ENCODE results near the gene SPO11. TPM values are rescaled to one million over a fixed set of nuclear protein-coding genes. Genes with fewer than 3 reads are reported as not detected.

Gene SPO11
- total RNA-seq, 1 experiment from 2014 or later = not detected

DNA sequence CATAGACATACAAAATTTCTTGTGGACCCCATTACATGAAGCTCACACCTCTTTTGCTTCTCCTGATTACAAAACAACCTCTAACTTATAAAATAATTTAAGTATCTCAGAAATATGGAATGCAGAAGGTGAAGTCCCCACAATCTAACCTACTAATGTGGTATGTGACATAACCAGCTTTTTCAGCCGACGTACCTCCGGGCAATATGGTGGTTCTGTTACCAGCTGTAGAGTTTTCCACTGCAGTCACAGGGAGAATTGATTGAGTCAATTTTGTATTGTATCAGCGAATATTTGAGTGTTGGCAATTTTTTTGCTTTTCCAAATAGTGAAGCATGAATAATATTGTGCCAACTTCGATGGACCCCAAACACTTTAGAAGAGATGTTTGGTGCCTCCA is 15.7 kb upstream of the SPO11 start:
- ChIA-PET CTCF (no interaction called here), RAD21 (ENCODE audit: low non-redundant PET in 1 of 2, low total read pairs in 2 of 2, uncharacterized antibody in 2 of 2, unreplicated experiment in 2 of 2) (no interaction called here), POLR2A (no interaction called here)
- Histone ChIP-seq H3K4me3 (replicated peaks in 1 of 2; ENCODE audit: low read depth in 1 of 2, low read length in 2 of 2) (no peak overlapping the region), H3K27ac (ENCODE audit: low read depth, low read length) (no peak overlapping the region), H2AFZ (ENCODE audit: low read depth, low read length, poor library complexity, severe bottlenecking) (no peak overlapping the region), H3K79me2 (ENCODE audit: insufficient read depth, low read length) (no peaks in the 10 kb centered on the region), H3K9ac (ENCODE audit: low read length) (no peak overlapping the region), H3K36me3 (ENCODE audit: control insufficient read depth in 1 of 2, insufficient read depth in 2 of 2, low read length in 2 of 2) (no peaks in the 10 kb centered on the region), H3K27me3 (ENCODE audit: insufficient read depth, low read length) (peaks cover 17% of the 10 kb centered on the region; the same call in 1 of the 2 replicates), H4K20me1 (ENCODE audit: insufficient read depth) (no peaks in the 10 kb centered on the region), H3K9me3 (ENCODE audit: control insufficient read depth in 1 of 2, insufficient read depth in 1 of 2, low read depth in 1 of 2, low read length in 2 of 2) (no peaks in the 10 kb centered on the region), H3K4me2 (ENCODE audit: low read length) (no peak overlapping the region), H3K4me1 (ENCODE audit: control insufficient read depth in 1 of 2, insufficient read depth in 2 of 2, low read length in 2 of 2) (no peaks in the 10 kb centered on the region), H3K9me2 (ENCODE audit: insufficient read depth) (no peaks in the 10 kb centered on the region)
- intact Hi-C loops (cut with micrococcal nuclease) = no loop called here
- no TSS peak for BruUV-seq (replicated peaks)
- TF ChIP-seq RAD21 (IDR thresholded peaks at IDR 0.05; ENCODE audit: low read depth) (no peak), SRF (IDR thresholded peaks at IDR 0.05; ENCODE audit: low read depth) (no peak), POLR2AphosphoS5 (IDR thresholded peaks at IDR 0.05; ENCODE audit: low read depth, low read length) (no peak), EGR1 (IDR thresholded peaks at IDR 0.05; ENCODE audit: low read depth) (no peak), POLR2A (IDR thresholded peaks at IDR 0.05; ENCODE audit: borderline replicate concordance, extremely low read depth, insufficient read depth, insufficient read length) (no peak), CBX3 (IDR thresholded peaks at IDR 0.05; ENCODE audit: low read depth) (no peak), FOSL1 (IDR thresholded peaks at IDR 0.05; ENCODE audit: low read depth) (no peak), EZH2 (IDR thresholded peaks at IDR 0.05) (no peak), YY1 (IDR thresholded peaks at IDR 0.05; ENCODE audit: extremely low read depth, insufficient replicate concordance, low read depth, low read length) (no peak), CEBPB (IDR thresholded peaks at IDR 0.05; ENCODE audit: low read depth) (no peak), SIN3A (IDR thresholded peaks at IDR 0.05; ENCODE audit: low read depth) (no peak), ELF1 (IDR thresholded peaks at IDR 0.05; ENCODE audit: borderline replicate concordance, low read depth) (no peak), JUND (IDR thresholded peaks at IDR 0.05) (no peak), EZH2phosphoT487 (IDR thresholded peaks at IDR 0.05; ENCODE audit: borderline replicate concordance) (no peak), TCF7L2 (IDR thresholded peaks at IDR 0.05; ENCODE audit: borderline replicate concordance, extremely low read depth, insufficient read depth, insufficient read length) (no peak)
- TF ChIP-seq, protein P1, sequence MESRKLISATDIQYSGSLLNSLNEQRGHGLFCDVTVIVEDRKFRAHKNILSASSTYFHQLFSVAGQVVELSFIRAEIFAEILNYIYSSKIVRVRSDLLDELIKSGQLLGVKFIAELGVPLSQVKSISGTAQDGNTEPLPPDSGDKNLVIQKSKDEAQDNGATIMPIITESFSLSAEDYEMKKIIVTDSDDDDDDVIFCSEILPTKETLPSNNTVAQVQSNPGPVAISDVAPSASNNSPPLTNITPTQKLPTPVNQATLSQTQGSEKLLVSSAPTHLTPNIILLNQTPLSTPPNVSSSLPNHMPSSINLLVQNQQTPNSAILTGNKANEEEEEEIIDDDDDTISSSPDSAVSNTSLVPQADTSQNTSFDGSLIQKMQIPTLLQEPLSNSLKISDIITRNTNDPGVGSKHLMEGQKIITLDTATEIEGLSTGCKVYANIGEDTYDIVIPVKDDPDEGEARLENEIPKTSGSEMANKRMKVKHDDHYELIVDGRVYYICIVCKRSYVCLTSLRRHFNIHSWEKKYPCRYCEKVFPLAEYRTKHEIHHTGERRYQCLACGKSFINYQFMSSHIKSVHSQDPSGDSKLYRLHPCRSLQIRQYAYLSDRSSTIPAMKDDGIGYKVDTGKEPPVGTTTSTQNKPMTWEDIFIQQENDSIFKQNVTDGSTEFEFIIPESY (IDR thresholded peaks at IDR 0.05; ENCODE audit: extremely low read depth, insufficient replicate concordance, low read length) = no peak
- TF ChIP-seq, protein P2, sequence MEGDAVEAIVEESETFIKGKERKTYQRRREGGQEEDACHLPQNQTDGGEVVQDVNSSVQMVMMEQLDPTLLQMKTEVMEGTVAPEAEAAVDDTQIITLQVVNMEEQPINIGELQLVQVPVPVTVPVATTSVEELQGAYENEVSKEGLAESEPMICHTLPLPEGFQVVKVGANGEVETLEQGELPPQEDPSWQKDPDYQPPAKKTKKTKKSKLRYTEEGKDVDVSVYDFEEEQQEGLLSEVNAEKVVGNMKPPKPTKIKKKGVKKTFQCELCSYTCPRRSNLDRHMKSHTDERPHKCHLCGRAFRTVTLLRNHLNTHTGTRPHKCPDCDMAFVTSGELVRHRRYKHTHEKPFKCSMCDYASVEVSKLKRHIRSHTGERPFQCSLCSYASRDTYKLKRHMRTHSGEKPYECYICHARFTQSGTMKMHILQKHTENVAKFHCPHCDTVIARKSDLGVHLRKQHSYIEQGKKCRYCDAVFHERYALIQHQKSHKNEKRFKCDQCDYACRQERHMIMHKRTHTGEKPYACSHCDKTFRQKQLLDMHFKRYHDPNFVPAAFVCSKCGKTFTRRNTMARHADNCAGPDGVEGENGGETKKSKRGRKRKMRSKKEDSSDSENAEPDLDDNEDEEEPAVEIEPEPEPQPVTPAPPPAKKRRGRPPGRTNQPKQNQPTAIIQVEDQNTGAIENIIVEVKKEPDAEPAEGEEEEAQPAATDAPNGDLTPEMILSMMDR (IDR thresholded peaks at IDR 0.05 in 2 of 3, conservative IDR thresholded peaks at IDR 0.05 in 1 of 3; ENCODE audit: borderline replicate concordance in 1 of 3, insufficient read depth in 1 of 3, low read depth in 2 of 3, low read length in 2 of 3) = no peak
- TF ChIP-seq, protein P3, sequence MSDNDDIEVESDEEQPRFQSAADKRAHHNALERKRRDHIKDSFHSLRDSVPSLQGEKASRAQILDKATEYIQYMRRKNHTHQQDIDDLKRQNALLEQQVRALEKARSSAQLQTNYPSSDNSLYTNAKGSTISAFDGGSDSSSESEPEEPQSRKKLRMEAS (IDR thresholded peaks at IDR 0.05) = no peak
- DNase-seq (ENCODE audit: low read depth, low spot score) (no peak), ATAC-seq (no peak)
